Upper lobe of right lung (tissue), 1 donor: ENCODE data around the gene SLC8A3. TPM values are rescaled to one million over a fixed set of nuclear protein-coding genes. Genes with fewer than 3 reads are reported as not detected.

Source experiments
- ATAC-seq: fragments of 200-7000 bp; cut with Tn5 transposase; one replicate; pipeline ENCODE4 v1.9.1; 2020; ENCODE audit warnings: mild to moderate bottlenecking, moderate library complexity
- DNase-seq: peaks from one replicate; pipeline ENCODE4 v3.0.0-alpha.2; 2020
- H3K27ac ChIP-seq: fragments of 200-600 bp; one replicate; pipeline ENCODE4 v1.8.0; 2022
- H3K27me3 ChIP-seq: fragments of 200-600 bp; one replicate; pipeline ENCODE4 v1.8.0; 2022; ENCODE audit warnings: mild to moderate bottlenecking
- H3K36me3 ChIP-seq: fragments of 200-600 bp; one replicate; pipeline ENCODE4 v1.8.0; 2022
- H3K4me1 ChIP-seq: fragments of 200-600 bp; one replicate; pipeline ENCODE4 v1.8.0; 2022
- H3K4me3 ChIP-seq: fragments of 200-600 bp; one replicate; pipeline ENCODE4 v1.8.0; 2022; ENCODE audit warnings: mild to moderate bottlenecking
- H3K9me3 ChIP-seq: fragments of 200-600 bp; one replicate; pipeline ENCODE4 v1.8.0; 2022
- CTCF ChIP-seq: fragments of 200-600 bp; IDR thresholded peaks from one replicate; pipeline ENCODE4 v1.8.0; 2022; ENCODE audit warnings: antibody characterized with exemption
- intact Hi-C: fragments of 100-400 bp; cut with DNase I; formaldehyde crosslinking; loops from one replicate; pipeline ENCODE4 v1.11.0; 2022
- total RNA-seq: library from RNA; stranded (reverse); fragmentation: NEBNext Ultra II Directional; extraction: Animal tissue kit (Norgen Biotek cat#: 25700); gene quantifications from one replicate; pipeline ENCODE4 v1.2.1, GENCODE V29; 2021
- donor health status: DM: no; HTN: yes; CAD: no; lungs with severe emphysema.

SLC8A3 gene
- total RNA-seq, 1 donor from 2014 or later = 1.8 TPM

GRCh38 chr14:70097576-70098249 is 91.0 kb downstream of the SLC8A3 start:
- H3K27me3 ChIP-seq = peaks cover 49% of the 10 kb centered on the region
- TF ChIP-seq CTCF = no peak
- H3K27ac ChIP-seq = no peak overlapping the region
- no peak overlapping the region for H3K4me3 ChIP-seq
- ATAC-seq (peak; percentile 90), DNase-seq (no peak)
- intact Hi-C loops = no loop called here
- no peaks in the 10 kb centered on the region for H3K9me3 ChIP-seq
- no peaks in the 10 kb centered on the region for H3K36me3 ChIP-seq
- H3K4me1 ChIP-seq = peaks cover 10% of the 10 kb centered on the region

GRCh38 chr14:70096866-70097265 is 91.9 kb downstream of the SLC8A3 start:
- Histone ChIP-seq H3K27ac (no peak overlapping the region), H3K4me1 (peaks cover 10% of the 10 kb centered on the region), H3K27me3 (peaks cover 58% of the 10 kb centered on the region), H3K9me3 (no peaks in the 10 kb centered on the region), H3K36me3 (no peaks in the 10 kb centered on the region), H3K4me3 (no peak overlapping the region)
- intact Hi-C loops = no loop called here
- ATAC-seq (no peak), DNase-seq (no peak)
- no peak for TF ChIP-seq CTCF

GRCh38 chr14:70094631-70095030 is 94.1 kb downstream of the SLC8A3 start:
- H3K9me3 ChIP-seq = no peaks in the 10 kb centered on the region
- ATAC-seq (no peak), DNase-seq (no peak)
- no peak for TF ChIP-seq CTCF
- peaks cover 10% of the 10 kb centered on the region for H3K4me1 ChIP-seq
- no peak overlapping the region for H3K4me3 ChIP-seq
- H3K36me3 ChIP-seq = no peaks in the 10 kb centered on the region
- no peak overlapping the region for H3K27ac ChIP-seq
- H3K27me3 ChIP-seq = peaks cover 51% of the 10 kb centered on the region
- intact Hi-C loops = no loop called here

- Histone ChIP-seq H3K27me3 (peaks cover 46% of the 10 kb centered on the region), H3K27ac (no peak overlapping the region), H3K4me1 (peaks cover 10% of the 10 kb centered on the region), H3K9me3 (no peaks in the 10 kb centered on the region), H3K36me3 (no peaks in the 10 kb centered on the region), H3K4me3 (no peak overlapping the region)
- intact Hi-C loops = no loop called here
- no peak for TF ChIP-seq CTCF
- ATAC-seq (no peak), DNase-seq (no peak)
Observed at GRCh38 chr14:70094106-70094505, 94.6 kb downstream of the SLC8A3 start.

- intact Hi-C loops = no loop called here
- ATAC-seq (no peak), DNase-seq (no peak)
- no peaks in the 10 kb centered on the region for H3K9me3 ChIP-seq
- no peak for TF ChIP-seq CTCF
- H3K36me3 ChIP-seq = no peaks in the 10 kb centered on the region
- H3K4me3 ChIP-seq = no peak overlapping the region
- peaks cover 6% of the 10 kb centered on the region for H3K4me1 ChIP-seq
- H3K27me3 ChIP-seq = peaks cover 45% of the 10 kb centered on the region
- H3K27ac ChIP-seq = no peak overlapping the region
Observed at GRCh38 chr14:70093156-70093555, 95.6 kb downstream of the SLC8A3 start.

- Histone ChIP-seq H3K9me3 (no peaks in the 10 kb centered on the region), H3K36me3 (no peaks in the 10 kb centered on the region), H3K4me1 (no peaks in the 10 kb centered on the region), H3K27ac (no peak overlapping the region), H3K27me3 (peaks cover 27% of the 10 kb centered on the region), H3K4me3 (no peak overlapping the region)
- ATAC-seq (no peak), DNase-seq (no peak)
- intact Hi-C loops = no loop called here
- no peak for TF ChIP-seq CTCF
Observed at GRCh38 chr14:70087380-70087697, 101.4 kb downstream of the SLC8A3 start.
